Fibroblast of lung (primary cell): Measurements from ENCODE around the gene BTBD2. TPM values are rescaled to one million over a fixed set of nuclear protein-coding genes. Genes with fewer than 3 reads are reported as not detected.

Source experiments
- DNase-seq, 2 donors: peaks; one replicate each; pipeline versions ENCODE4 v3.0.0 to v3.0.0-alpha.2; 2010; ENCODE audit warnings: low read depth in 2 of 2
- H2AFZ ChIP-seq: 2 replicates; pipeline ENCODE4 v1.5.1; 2012; ENCODE audit warnings: low read length, control low read depth, inconsistent platforms
- H3K27ac ChIP-seq: 2 replicates; pipeline ENCODE4 v1.5.1; 2011; ENCODE audit warnings: low read length, control low read depth; ENCODE audit not compliant: insufficient read depth
- H3K27me3 ChIP-seq: 2 replicates; pipeline ENCODE4 v1.5.1; 2011; ENCODE audit warnings: mild to moderate bottlenecking, low read length; ENCODE audit not compliant: control insufficient read depth, insufficient read depth
- H3K36me3 ChIP-seq: 2 replicates; pipeline ENCODE4 v1.5.1; 2011; ENCODE audit warnings: low read length; ENCODE audit not compliant: control insufficient read depth, insufficient read depth
- H3K4me1 ChIP-seq: 2 replicates; pipeline ENCODE4 v1.5.1; 2011; ENCODE audit warnings: low read length; ENCODE audit not compliant: control insufficient read depth, insufficient read depth; ENCODE audit errors: extremely low read depth
- H3K4me2 ChIP-seq: 2 replicates; pipeline ENCODE4 v1.5.1; 2011; ENCODE audit warnings: low read length, control low read depth; ENCODE audit not compliant: insufficient read depth; ENCODE audit errors: extremely low read depth
- H3K4me3 ChIP-seq, 4 experiments: fragments of 200-600 bp in 1 of 4; sonication (generic) in 1 of 4; replicated peaks in 1 of 4; 2 replicates each; pipeline ENCODE4 v1.5.1; 2011 to 2016; ENCODE audit warnings: low read length in 4 of 4, low read depth in 3 of 4, mild to moderate bottlenecking in 3 of 4, control low read depth in 2 of 4, inconsistent platforms in 1 of 4, mixed read lengths in 1 of 4; ENCODE audit not compliant: insufficient read depth in 1 of 4; ENCODE audit errors: control extremely low read depth in 1 of 4
- H3K79me2 ChIP-seq: 2 replicates; pipeline ENCODE4 v1.5.1; 2012; ENCODE audit warnings: mild to moderate bottlenecking, low read length, inconsistent platforms; ENCODE audit not compliant: control insufficient read depth, insufficient read depth
- H3K9ac ChIP-seq: 2 replicates; pipeline ENCODE4 v1.5.1; 2011; ENCODE audit warnings: mild to moderate bottlenecking, low read length, control low read depth; ENCODE audit not compliant: insufficient read depth
- H3K9me3 ChIP-seq: 2 replicates; pipeline ENCODE4 v1.5.1; 2012; ENCODE audit warnings: low read depth, low read length; ENCODE audit not compliant: control insufficient read depth, insufficient read depth
- H4K20me1 ChIP-seq: 2 replicates; pipeline ENCODE4 v1.5.1; 2011; ENCODE audit warnings: low read length; ENCODE audit not compliant: control insufficient read depth, insufficient read depth; ENCODE audit errors: extremely low read depth
- EZH2 ChIP-seq: IDR thresholded peaks from 2 replicates; pipeline ENCODE4 v1.5.1; 2012; ENCODE audit warnings: low read length, control low read depth, mild to moderate bottlenecking; ENCODE audit errors: missing control alignments
- polyA plus RNA-seq, 2 donors: library from polyadenylated mRNA; depleted of rRNA in 1 of 2; stranded (reverse) in 1 of 2; unstranded in 1 of 2; fragments of >200 nt; gene quantifications; 2 replicates each; pipeline ENCODE4 v1.2.1, GENCODE V29; 2011 to 2012; ENCODE audit warnings: missing spikeins in 1 of 2
- total RNA-seq: library from RNA; depleted of rRNA; stranded (reverse); fragments of >200 nt; gene quantifications from 2 replicates; pipeline ENCODE4 v1.2.1, GENCODE V29; 2014
- TF ChIP-seq, protein P1 (sequence below), 2 donors: IDR thresholded peaks in 1 of 2; conservative IDR thresholded peaks in 1 of 2; 1 replicate in 1 of 2; 2 replicates in 1 of 2; pipeline ENCODE4 v1.5.1; 2011 to 2012; ENCODE audit warnings: low read length in 2 of 2, control low read depth in 1 of 2, inconsistent platforms in 1 of 2, low read depth in 1 of 2, mild to moderate bottlenecking in 1 of 2

Gene BTBD2
- total and polyA plus RNA-seq, 2 donors (not counting 1 experiment from before 2014, with no cell fraction given) = 14.0 to 70.2 TPM

DNA sequence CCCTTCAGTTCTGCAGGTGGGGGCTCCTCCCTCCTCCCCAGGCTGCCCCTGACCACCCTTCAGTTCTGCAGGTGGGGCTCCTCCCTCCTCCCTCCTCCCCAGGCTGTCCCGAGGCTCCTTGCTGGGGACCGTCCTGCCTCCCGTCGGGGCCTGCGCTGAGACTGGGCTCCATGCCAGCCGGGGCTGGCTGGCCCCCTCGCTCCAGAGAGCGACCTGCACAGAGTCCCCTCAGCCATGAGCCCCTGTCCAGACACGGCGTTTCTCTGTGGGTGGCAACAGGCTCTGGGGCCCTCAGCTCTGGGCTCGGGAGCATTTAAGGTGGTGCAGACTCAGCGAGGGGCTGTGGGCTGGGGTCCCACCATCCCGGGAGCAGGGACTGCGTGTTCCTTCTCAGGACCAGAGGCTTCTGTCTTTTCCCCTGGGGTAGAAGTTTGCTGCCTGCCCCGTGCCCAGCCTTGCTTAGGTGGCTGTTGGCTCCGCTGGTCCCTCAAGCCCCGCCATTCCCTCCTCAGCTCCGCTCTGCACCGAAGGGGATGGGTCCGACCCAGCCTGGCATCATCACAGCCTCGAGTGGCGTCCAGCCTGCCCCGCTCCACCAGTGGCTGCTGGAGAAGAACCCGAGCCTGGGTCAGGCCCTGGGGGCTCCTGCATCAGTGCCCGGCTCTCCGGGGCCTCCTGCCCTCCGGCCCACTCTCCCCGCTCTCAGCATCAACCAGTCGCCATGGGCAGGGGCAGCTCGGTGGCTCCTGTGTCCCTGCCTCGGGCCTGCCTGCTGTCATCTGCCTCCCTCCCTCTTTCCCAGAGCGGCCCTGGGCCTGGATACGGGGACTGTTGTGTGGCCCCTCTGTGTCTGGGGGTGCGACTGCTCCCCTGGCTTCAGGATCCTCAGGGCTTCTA is 47.0 kb downstream of the BTBD2 start:
- TF ChIP-seq EZH2 = no peak
- TF ChIP-seq, protein P1, sequence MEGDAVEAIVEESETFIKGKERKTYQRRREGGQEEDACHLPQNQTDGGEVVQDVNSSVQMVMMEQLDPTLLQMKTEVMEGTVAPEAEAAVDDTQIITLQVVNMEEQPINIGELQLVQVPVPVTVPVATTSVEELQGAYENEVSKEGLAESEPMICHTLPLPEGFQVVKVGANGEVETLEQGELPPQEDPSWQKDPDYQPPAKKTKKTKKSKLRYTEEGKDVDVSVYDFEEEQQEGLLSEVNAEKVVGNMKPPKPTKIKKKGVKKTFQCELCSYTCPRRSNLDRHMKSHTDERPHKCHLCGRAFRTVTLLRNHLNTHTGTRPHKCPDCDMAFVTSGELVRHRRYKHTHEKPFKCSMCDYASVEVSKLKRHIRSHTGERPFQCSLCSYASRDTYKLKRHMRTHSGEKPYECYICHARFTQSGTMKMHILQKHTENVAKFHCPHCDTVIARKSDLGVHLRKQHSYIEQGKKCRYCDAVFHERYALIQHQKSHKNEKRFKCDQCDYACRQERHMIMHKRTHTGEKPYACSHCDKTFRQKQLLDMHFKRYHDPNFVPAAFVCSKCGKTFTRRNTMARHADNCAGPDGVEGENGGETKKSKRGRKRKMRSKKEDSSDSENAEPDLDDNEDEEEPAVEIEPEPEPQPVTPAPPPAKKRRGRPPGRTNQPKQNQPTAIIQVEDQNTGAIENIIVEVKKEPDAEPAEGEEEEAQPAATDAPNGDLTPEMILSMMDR (conservative IDR thresholded peaks at IDR 0.05 in 1 of 2, IDR thresholded peaks at IDR 0.05 in 1 of 2; ENCODE audit: low read depth in 1 of 2, low read length in 2 of 2) = no peak
- no peak overlapping the region for H3K4me3 ChIP-seq
- DNase-seq = no peak
- no peak overlapping the region for H3K4me2 ChIP-seq
- no peaks in the 10 kb centered on the region for H3K9me3 ChIP-seq
- H4K20me1 ChIP-seq = no peaks in the 10 kb centered on the region
- H3K9ac ChIP-seq = no peak overlapping the region
- H2AFZ ChIP-seq = no peak overlapping the region
- no peaks in the 10 kb centered on the region for H3K4me1 ChIP-seq
- H3K27ac ChIP-seq = no peak overlapping the region
- H3K36me3 ChIP-seq = no peaks in the 10 kb centered on the region
- H3K27me3 ChIP-seq = no peaks in the 10 kb centered on the region
- H3K79me2 ChIP-seq = peaks cover 6% of the 10 kb centered on the region

DNA sequence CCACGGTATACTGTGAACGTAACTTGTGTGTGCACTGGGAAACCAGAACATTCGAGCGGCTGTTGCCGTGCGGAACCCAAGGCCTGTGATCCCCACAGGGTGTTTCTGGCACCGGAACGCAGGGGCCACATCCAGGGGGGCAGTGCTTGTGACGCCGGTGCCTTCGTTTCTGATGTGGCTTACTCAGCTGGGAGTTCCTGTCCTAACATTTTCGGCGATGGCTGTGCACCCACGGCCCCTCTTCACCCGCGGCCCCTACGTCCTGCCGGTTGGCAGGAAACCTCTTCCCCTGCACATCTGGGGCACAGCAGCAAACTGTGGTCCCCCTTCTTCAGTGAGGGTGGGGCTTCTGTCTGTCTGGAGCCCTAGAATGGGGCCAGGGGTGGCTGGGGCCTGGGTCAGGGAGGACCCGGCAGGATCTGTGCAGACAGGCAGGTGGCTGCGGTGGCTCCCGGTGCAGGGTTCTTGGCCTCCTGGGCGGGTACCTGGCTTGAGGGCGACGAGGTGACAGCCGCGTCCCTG is 48.4 kb downstream of the BTBD2 start:
- no peak overlapping the region for H3K4me3 ChIP-seq
- no peaks in the 10 kb centered on the region for H3K9me3 ChIP-seq
- peaks cover 2% of the 10 kb centered on the region for H4K20me1 ChIP-seq
- no peak overlapping the region for H2AFZ ChIP-seq
- peaks cover 8% of the 10 kb centered on the region for H3K79me2 ChIP-seq
- DNase-seq = no peak
- H3K4me1 ChIP-seq = no peaks in the 10 kb centered on the region
- no peak overlapping the region for H3K9ac ChIP-seq
- peaks cover 2% of the 10 kb centered on the region for H3K36me3 ChIP-seq
- TF ChIP-seq, protein P1 (conservative IDR thresholded peaks at IDR 0.05 in 1 of 2, IDR thresholded peaks at IDR 0.05 in 1 of 2; ENCODE audit: low read depth in 1 of 2, low read length in 2 of 2) = no peak
- TF ChIP-seq EZH2 = no peak
- no peak overlapping the region for H3K4me2 ChIP-seq
- H3K27me3 ChIP-seq = no peaks in the 10 kb centered on the region
- H3K27ac ChIP-seq = no peak overlapping the region

DNA sequence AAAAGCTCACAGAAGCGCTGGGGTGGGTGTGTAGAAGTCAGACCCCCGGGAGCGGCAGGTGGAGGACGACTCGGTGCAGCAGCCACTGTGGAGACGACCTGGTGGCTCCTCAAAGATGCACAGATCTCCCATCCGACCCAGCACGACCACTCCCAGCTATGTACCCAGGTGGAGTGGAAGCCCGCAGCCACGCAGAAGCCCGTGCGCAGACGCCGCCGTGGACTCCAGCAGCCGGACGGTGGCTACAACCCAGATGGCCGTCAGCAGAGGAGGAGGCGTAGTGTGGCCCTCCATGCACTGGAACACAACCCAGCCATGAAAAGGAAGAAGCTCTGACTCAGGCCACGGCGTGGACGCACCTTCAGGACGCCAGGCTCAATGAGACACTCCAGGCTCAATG is 52.8 kb downstream of the BTBD2 start:
- Histone ChIP-seq H3K79me2 (peaks cover 15% of the 10 kb centered on the region), H3K4me2 (no peak overlapping the region), H2AFZ (no peak overlapping the region), H4K20me1 (peaks cover 2% of the 10 kb centered on the region), H3K27ac (no peak overlapping the region), H3K4me3 (no peak overlapping the region), H3K36me3 (peaks cover 2% of the 10 kb centered on the region), H3K9ac (no peak overlapping the region), H3K9me3 (no peaks in the 10 kb centered on the region), H3K4me1 (no peaks in the 10 kb centered on the region), H3K27me3 (no peaks in the 10 kb centered on the region)
- no peak for TF ChIP-seq EZH2
- TF ChIP-seq, protein P1 (conservative IDR thresholded peaks at IDR 0.05 in 1 of 2, IDR thresholded peaks at IDR 0.05 in 1 of 2; ENCODE audit: low read depth in 1 of 2, low read length in 2 of 2) = no peak
- DNase-seq = no peak
